HEK293 (cell line): ENCODE data around the gene ZNF211.

Experiments
- CTCF ChIA-PET: fragments of 350-600 bp; formaldehyde crosslinking; extraction: SDS; loops from one replicate; lab custom pipeline; 2021; ENCODE audit warnings: antibody characterized with exemption; lab: Yijun Ruan, JAX
- POLR2A ChIA-PET: fragments of 300-600 bp; formaldehyde crosslinking; extraction: SDS; loops from one replicate; lab custom pipeline; 2020; ENCODE audit warnings: antibody characterized with exemption, inconsistent platforms; lab: Yijun Ruan, JAX
- H3K27ac ChIP-seq: fragments of 200-500 bp; sonication (Bioruptor generic); 2 replicates; pipeline ENCODE4 v1.5.1; 2014; ENCODE audit warnings: low read depth, low read length, control low read depth, inconsistent platforms; ENCODE audit errors: extremely low read depth
- H3K36me3 ChIP-seq, 2 experiments: fragments of 200-500 bp in 1 of 2; sonication (Bioruptor generic) in 1 of 2; 1 replicate in 1 of 2; 2 replicates in 1 of 2; pipeline ENCODE4 v1.5.1; 2014 to 2017; ENCODE audit warnings: inconsistent platforms in 2 of 2, low read length in 2 of 2; ENCODE audit not compliant: control insufficient read depth in 2 of 2, insufficient read depth in 1 of 2
- H3K4me1 ChIP-seq: fragments of 200-500 bp; sonication (Bioruptor generic); 2 replicates; pipeline ENCODE4 v1.5.1; 2014; ENCODE audit warnings: mild to moderate bottlenecking, low read length, inconsistent platforms; ENCODE audit not compliant: control insufficient read depth, insufficient read depth
- H3K4me3 ChIP-seq: 2 replicates; pipeline ENCODE4 v1.5.1; 2011; ENCODE audit warnings: low read depth, mild to moderate bottlenecking, control low read depth, low read length, moderate library complexity
- H3K9me3 ChIP-seq: fragments of 200-500 bp; sonication (Bioruptor generic); 2 replicates; pipeline ENCODE4 v1.5.1; 2014; ENCODE audit warnings: low read depth, low read length, inconsistent platforms; ENCODE audit not compliant: control insufficient read depth, insufficient read depth
- BCL11A ChIP-seq: fragments of 450-650 bp; formaldehyde crosslinking; IDR thresholded peaks from 2 replicates; pipeline ENCODE4 v1.5.1; 2016; ENCODE audit warnings: low read depth, missing biosample characterization, missing genetic modification characterization
- GLIS2 ChIP-seq: fragments of 450-650 bp; formaldehyde crosslinking; IDR thresholded peaks from 2 replicates; pipeline ENCODE4 v1.5.1; 2016; ENCODE audit warnings: missing biosample characterization, missing genetic modification characterization
- SCRT1 ChIP-seq: fragments of 450-650 bp; formaldehyde crosslinking; IDR thresholded peaks from 2 replicates; pipeline ENCODE4 v1.5.1; 2016; ENCODE audit warnings: missing biosample characterization, missing genetic modification characterization, borderline replicate concordance
- SETDB1 ChIP-seq: IDR thresholded peaks from one replicate; pipeline ENCODE4 v1.6.1; 2017; ENCODE audit warnings: mild to moderate bottlenecking, low read length, moderate library complexity, mixed read lengths; ENCODE audit not compliant: insufficient read length
- SP2 ChIP-seq: fragments of 450-650 bp; formaldehyde crosslinking; IDR thresholded peaks from 2 replicates; pipeline ENCODE4 v1.5.1; 2016; ENCODE audit warnings: missing biosample characterization, missing genetic modification characterization
- TRIM28 ChIP-seq: IDR thresholded peaks from 2 replicates; pipeline ENCODE4 v1.6.1; 2011; ENCODE audit warnings: low read length, control low read depth, borderline replicate concordance
- YY2 ChIP-seq: fragments of 450-650 bp; formaldehyde crosslinking; IDR thresholded peaks from 2 replicates; pipeline ENCODE4 v1.5.1; 2016; ENCODE audit warnings: missing biosample characterization, missing genetic modification characterization
- ZBTB21 ChIP-seq: fragments of 450-650 bp; formaldehyde crosslinking; IDR thresholded peaks from 2 replicates; pipeline ENCODE4 v1.5.1; 2017; ENCODE audit warnings: missing biosample characterization, missing genetic modification characterization
- ZNF10 ChIP-seq: fragments of 450-650 bp; formaldehyde crosslinking; IDR thresholded peaks from 2 replicates; pipeline ENCODE4 v1.5.1; 2017; ENCODE audit warnings: missing biosample characterization, missing genetic modification characterization
- ZNF175 ChIP-seq: fragments of 450-650 bp; formaldehyde crosslinking; IDR thresholded peaks from 2 replicates; pipeline ENCODE4 v1.5.1; 2016; ENCODE audit warnings: missing biosample characterization, missing genetic modification characterization
- ZNF214 ChIP-seq: fragments of 450-650 bp; formaldehyde crosslinking; IDR thresholded peaks from 2 replicates; pipeline ENCODE4 v1.5.1; 2017; ENCODE audit warnings: missing biosample characterization, mild to moderate bottlenecking, missing genetic modification characterization, borderline replicate concordance
- ZNF366 ChIP-seq: fragments of 450-650 bp; formaldehyde crosslinking; conservative IDR thresholded peaks from 2 replicates; pipeline ENCODE4 v1.5.1; 2016; ENCODE audit warnings: missing biosample characterization, missing genetic modification characterization
- ZNF626 ChIP-seq: fragments of 450-650 bp; sonication (Bioruptor Pico); formaldehyde crosslinking; IDR thresholded peaks from 2 replicates; pipeline ENCODE4 v1.5.1; 2018; ENCODE audit warnings: missing biosample characterization, missing genetic modification characterization, inconsistent platforms
- ZNF660 ChIP-seq: fragments of 450-650 bp; IDR thresholded peaks from 2 replicates; pipeline ENCODE4 v1.5.1; 2018; ENCODE audit warnings: missing biosample characterization, mild to moderate bottlenecking, missing genetic modification characterization
- TF ChIP-seq, protein P1 (sequence below): fragments of 450-650 bp; formaldehyde crosslinking; IDR thresholded peaks from 2 replicates; pipeline ENCODE4 v1.5.1; 2017; ENCODE audit warnings: missing biosample characterization, missing genetic modification characterization
- TF ChIP-seq, protein P2 (sequence below): fragments of 450-650 bp; formaldehyde crosslinking; IDR thresholded peaks from 2 replicates; pipeline ENCODE4 v1.5.1; 2016; ENCODE audit warnings: missing biosample characterization, missing genetic modification characterization
- TF ChIP-seq, protein P3 (sequence below): IDR thresholded peaks from 2 replicates; pipeline ENCODE4 v1.6.1; 2011; ENCODE audit warnings: mild to moderate bottlenecking, low read depth, low read length, borderline replicate concordance
- TF ChIP-seq, protein P4 (sequence below): fragments of 450-650 bp; formaldehyde crosslinking; IDR thresholded peaks from 2 replicates; pipeline ENCODE4 v1.5.1; 2017; ENCODE audit warnings: missing biosample characterization, missing genetic modification characterization
- TF ChIP-seq, protein P5 (sequence below): fragments of 450-650 bp; formaldehyde crosslinking; IDR thresholded peaks from 2 replicates; pipeline ENCODE4 v1.5.1; 2016; ENCODE audit warnings: missing biosample characterization, missing genetic modification characterization

ZNF211 gene

DNA sequence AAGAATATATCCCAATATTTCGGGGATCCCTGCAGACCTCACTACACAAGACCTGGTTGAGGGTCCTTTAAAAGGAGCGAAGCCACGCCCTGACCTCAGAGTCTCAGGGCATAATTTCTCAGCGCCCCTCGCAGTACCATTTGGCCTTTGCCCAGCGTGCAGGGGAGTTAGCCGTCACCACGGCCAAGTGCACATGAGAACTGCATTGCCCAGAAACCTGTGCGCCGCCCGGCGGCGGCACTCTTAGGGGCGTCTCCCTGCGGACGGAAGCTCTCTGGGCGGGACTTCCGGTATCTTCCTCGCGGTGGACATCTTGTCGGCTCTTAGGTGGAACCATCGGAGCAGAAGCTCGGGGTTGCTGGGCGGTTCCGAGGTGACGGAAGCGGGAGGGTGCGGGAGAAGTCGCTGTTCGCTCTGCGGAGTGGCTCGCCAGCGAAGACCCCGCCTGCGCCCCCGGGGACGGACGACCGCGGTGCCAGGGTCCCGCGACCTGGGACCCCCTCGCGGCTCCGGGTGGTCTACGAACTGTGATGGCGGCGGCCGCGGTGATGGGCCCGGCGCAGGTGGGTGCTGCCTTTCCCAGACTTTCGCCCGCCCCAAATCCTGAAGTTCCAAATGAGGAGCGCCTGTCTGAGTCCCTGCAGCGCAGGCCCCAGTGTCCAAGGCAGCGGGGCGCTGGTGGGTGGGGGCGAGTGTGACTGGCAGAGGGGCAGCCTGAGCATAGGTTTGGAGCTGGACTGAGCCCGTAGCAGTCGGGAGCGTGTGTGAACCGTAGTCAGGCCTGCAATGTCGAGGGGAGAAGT, 18.8 kb upstream of the ZNF211 start, which contains the start of gene ZNF134 (continued):
- peak; percentile 52; the same call in 1 of the 2 replicates for TF ChIP-seq GLIS2 (tag by site-specific recombination)
- TF ChIP-seq ZNF660 (tag by site-specific recombination), result 0 out of 2 replicates have a peak, but pooled peaks have one; percentile 16
- no peak for TF ChIP-seq SCRT1 (tag by site-specific recombination)
- TF ChIP-seq, all 188 proteins: peak for 27

DNA sequence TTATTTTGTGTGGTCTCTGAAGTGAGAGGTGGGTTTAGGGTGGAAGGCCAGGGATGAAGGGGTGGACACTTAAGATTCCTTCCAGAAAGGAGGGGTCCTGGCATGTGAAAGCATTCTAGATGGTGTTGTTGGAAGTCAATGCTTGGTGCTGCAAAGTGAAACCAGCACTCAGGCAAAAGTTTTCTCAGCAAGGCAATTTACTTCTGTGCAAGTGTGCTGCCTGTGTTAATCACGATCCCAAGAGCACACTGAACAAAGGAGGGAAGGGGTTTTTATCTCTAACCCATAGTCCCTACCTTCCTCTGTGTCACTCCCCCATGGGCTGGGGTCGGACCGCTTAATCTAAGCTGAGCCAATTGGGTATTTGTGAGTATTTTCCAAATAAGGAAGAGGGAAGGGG, 17.6 kb upstream of the ZNF211 start:
- H3K27ac ChIP-seq, result no peak overlapping the region
- POLR2A ChIA-PET, result no interaction called here
- H3K9me3 ChIP-seq, result peaks cover 27% of the 10 kb centered on the region
- TF ChIP-seq ZNF214 (tag by site-specific recombination) (no peak), BCL11A (tag by site-specific recombination) (no peak), ZNF366 (tag by site-specific recombination) (no peak), YY2 (tag by site-specific recombination) (no peak), SP2 (tag by site-specific recombination) (0 out of 2 replicates have a peak, but pooled peaks have one; percentile 19), ZBTB21 (tag by site-specific recombination) (0 out of 2 replicates have a peak, but pooled peaks have one; percentile 6), ZNF626 (tag by site-specific recombination) (no peak), SCRT1 (tag by site-specific recombination) (no peak), TRIM28 (peak; percentile 94; the same call in 1 of the 2 replicates), SETDB1 (peak; percentile 97), ZNF175 (no peak), ZNF10 (no peak)
- TF ChIP-seq, protein P1, sequence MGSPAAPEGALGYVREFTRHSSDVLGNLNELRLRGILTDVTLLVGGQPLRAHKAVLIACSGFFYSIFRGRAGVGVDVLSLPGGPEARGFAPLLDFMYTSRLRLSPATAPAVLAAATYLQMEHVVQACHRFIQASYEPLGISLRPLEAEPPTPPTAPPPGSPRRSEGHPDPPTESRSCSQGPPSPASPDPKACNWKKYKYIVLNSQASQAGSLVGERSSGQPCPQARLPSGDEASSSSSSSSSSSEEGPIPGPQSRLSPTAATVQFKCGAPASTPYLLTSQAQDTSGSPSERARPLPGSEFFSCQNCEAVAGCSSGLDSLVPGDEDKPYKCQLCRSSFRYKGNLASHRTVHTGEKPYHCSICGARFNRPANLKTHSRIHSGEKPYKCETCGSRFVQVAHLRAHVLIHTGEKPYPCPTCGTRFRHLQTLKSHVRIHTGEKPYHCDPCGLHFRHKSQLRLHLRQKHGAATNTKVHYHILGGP (tag by site-specific recombination), result no peak
- TF ChIP-seq, protein P2, sequence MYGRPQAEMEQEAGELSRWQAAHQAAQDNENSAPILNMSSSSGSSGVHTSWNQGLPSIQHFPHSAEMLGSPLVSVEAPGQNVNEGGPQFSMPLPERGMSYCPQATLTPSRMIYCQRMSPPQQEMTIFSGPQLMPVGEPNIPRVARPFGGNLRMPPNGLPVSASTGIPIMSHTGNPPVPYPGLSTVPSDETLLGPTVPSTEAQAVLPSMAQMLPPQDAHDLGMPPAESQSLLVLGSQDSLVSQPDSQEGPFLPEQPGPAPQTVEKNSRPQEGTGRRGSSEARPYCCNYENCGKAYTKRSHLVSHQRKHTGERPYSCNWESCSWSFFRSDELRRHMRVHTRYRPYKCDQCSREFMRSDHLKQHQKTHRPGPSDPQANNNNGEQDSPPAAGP (tag by site-specific recombination), result no peak
- TF ChIP-seq, protein P3, sequence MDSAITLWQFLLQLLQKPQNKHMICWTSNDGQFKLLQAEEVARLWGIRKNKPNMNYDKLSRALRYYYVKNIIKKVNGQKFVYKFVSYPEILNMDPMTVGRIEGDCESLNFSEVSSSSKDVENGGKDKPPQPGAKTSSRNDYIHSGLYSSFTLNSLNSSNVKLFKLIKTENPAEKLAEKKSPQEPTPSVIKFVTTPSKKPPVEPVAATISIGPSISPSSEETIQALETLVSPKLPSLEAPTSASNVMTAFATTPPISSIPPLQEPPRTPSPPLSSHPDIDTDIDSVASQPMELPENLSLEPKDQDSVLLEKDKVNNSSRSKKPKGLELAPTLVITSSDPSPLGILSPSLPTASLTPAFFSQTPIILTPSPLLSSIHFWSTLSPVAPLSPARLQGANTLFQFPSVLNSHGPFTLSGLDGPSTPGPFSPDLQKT, result no peak
- TF ChIP-seq, protein P4, sequence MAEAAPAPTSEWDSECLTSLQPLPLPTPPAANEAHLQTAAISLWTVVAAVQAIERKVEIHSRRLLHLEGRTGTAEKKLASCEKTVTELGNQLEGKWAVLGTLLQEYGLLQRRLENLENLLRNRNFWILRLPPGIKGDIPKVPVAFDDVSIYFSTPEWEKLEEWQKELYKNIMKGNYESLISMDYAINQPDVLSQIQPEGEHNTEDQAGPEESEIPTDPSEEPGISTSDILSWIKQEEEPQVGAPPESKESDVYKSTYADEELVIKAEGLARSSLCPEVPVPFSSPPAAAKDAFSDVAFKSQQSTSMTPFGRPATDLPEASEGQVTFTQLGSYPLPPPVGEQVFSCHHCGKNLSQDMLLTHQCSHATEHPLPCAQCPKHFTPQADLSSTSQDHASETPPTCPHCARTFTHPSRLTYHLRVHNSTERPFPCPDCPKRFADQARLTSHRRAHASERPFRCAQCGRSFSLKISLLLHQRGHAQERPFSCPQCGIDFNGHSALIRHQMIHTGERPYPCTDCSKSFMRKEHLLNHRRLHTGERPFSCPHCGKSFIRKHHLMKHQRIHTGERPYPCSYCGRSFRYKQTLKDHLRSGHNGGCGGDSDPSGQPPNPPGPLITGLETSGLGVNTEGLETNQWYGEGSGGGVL (tag by site-specific recombination), result no peak
- TF ChIP-seq, protein P5, sequence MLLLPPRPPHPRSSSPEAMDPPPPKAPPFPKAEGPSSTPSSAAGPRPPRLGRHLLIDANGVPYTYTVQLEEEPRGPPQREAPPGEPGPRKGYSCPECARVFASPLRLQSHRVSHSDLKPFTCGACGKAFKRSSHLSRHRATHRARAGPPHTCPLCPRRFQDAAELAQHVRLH (tag by site-specific recombination), result no peak
- H3K36me3 ChIP-seq, result peaks cover 38 to 54% of the 10 kb centered on the region in 2 experiments
- peak overlapping the region; percentile 95 for H3K4me3 ChIP-seq
- CTCF ChIA-PET, result no interaction called here
- no peaks in the 10 kb centered on the region for H3K4me1 ChIP-seq
